ENCODE data around the gene LGALS14.

- TF ChIP-seq SNAI2 (CRISPR knock-in tag; IDR thresholded peaks at IDR 0.05) (no peak), BACH2 (CRISPR knock-in tag; IDR thresholded peaks at IDR 0.05; ENCODE audit: borderline replicate concordance) (no peak), ZC3H10 (CRISPR knock-in tag; IDR thresholded peaks at IDR 0.05) (no peak), CSDC2 (CRISPR knock-in tag; IDR thresholded peaks at IDR 0.05) (no peak), ZFP30 (CRISPR knock-in tag; IDR thresholded peaks at IDR 0.05) (no peak), ISL1 (CRISPR knock-in tag; IDR thresholded peaks at IDR 0.05) (no peak), ZNF8 (CRISPR knock-in tag; IDR thresholded peaks at IDR 0.05) (no peak), CREB5 (CRISPR knock-in tag; IDR thresholded peaks at IDR 0.05; ENCODE audit: low read depth) (no peak), RARB (CRISPR knock-in tag; IDR thresholded peaks at IDR 0.05) (no peak), ZFP3 (CRISPR knock-in tag; IDR thresholded peaks at IDR 0.05) (no peak), ZNF70 (CRISPR knock-in tag; IDR thresholded peaks at IDR 0.05) (no peak), PATZ1 (CRISPR knock-in tag; IDR thresholded peaks at IDR 0.05; ENCODE audit: borderline replicate concordance) (no peak)
- TF ChIP-seq, protein P1, sequence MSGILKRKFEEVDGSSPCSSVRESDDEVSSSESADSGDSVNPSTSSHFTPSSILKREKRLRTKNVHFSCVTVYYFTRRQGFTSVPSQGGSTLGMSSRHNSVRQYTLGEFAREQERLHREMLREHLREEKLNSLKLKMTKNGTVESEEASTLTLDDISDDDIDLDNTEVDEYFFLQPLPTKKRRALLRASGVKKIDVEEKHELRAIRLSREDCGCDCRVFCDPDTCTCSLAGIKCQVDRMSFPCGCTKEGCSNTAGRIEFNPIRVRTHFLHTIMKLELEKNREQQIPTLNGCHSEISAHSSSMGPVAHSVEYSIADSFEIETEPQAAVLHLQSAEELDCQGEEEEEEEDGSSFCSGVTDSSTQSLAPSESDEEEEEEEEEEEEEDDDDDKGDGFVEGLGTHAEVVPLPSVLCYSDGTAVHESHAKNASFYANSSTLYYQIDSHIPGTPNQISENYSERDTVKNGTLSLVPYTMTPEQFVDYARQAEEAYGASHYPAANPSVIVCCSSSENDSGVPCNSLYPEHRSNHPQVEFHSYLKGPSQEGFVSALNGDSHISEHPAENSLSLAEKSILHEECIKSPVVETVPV (CRISPR knock-in tag; IDR thresholded peaks at IDR 0.05) = no peak
These were observed 29.6 kb downstream of the LGALS14 start for GRCh38 chr19:39733841-39734240.
